Forelimb muscle (tissue), 1 donor: Measurements from ENCODE around the gene C2. TPM values are rescaled to one million over a fixed set of nuclear protein-coding genes. Genes with fewer than 3 reads are reported as not detected.
"Not testable (repeated sequence)": the region's sequence is repeated elsewhere in the genome, so short reads cannot be mapped to it uniquely, and the experiment has no call there.

ENCODE experiments used
- DNase-seq: peaks from one replicate; pipeline ENCODE4 v3.0.0-alpha.2; 2013; ENCODE audit warnings: low read depth
- polyA plus RNA-seq: library from polyadenylated mRNA; unstranded; fragments of 120-200 nt; gene quantifications from one replicate; pipeline ENCODE4 v1.2.1, GENCODE V29; 2013; ENCODE audit not compliant: insufficient read length

C2 gene
- polyA plus RNA-seq, 1 donor: 3.0 TPM

DNA sequence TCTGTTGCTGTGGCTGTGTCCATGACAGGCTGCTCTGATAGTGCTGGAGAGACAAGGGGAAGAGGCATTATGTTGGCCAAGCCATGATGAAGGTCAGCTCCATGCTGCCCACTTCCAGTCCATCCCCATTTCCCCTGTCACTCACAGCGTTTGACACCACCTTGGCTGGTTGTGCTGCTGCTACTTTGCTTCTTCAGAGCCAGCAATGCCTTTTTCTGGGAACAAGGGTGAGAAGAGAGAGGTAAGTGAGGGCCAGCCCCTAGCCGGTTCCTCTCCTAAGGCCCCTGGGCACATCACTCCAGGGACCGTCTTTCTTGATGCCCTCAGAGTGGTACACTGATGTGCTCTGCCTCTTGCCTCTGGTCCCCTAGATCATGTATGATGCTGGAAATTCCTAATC, 29.3 kb downstream of the C2 start:
- no peak for DNase-seq

DNA sequence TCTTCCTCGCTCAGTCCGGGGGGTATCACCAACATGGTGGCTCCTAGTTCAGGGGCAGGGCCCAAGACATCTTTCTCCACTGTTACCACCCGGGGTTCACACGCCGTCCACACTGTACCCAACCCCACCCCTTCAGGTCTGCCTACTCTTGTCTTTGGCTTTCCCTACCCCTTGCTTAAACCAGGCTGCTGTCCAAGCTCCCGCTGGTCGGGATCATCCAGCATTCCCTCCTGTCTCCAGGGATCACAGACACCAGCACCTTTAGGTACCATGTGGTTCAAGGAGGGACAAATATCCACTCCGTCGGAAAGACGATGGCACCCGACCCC, 30.9 kb downstream of the C2 start:
- no peak for DNase-seq

DNA sequence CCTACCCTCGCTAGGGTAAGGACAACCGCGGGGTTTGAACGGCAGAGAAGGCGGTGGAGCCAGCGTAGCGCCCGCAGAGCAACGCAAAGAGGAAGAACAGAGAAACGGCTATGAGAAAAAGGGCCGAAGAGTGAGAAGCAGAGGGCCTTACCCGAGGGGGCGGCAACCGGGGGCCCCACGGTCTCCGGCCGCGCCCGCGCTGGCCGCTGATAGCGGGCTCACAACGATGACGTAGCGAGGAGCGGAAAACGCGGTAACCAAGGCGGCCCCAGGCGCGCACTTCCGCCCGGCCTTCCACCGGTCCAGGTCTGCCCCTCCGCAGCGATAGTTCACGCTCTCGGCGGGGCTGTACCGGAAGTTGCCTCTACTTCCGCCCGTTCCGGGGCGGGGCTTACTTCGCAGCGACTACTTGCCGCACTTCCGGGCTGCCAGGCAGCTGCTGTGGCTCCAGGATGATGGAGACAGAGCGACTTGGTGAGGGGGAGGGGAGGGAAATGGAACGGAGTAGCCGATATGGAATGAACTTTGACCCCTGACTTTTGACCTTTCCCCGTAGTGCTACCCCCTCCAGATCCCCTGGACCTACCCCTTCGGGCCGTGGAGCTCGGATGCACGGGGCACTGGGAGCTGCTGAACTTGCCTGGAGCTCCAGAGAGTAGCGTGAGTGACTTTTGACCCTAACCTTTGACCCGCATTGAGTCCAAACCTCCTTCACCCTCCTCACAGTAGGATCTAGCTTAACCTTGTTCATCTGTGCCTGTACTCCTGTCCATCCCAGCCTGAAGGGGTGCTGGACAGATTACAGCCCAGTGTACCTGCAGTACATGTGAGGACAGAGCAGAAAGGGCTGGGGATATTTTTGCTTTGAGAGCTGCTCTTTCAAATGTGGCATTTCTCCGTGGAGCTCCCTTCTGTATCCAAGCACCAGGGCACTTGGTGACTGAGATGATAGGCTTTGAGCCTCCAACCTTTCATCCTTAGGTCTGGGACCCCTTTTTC, 31.5 kb downstream of the C2 start, which contains the start of the genes NELFE and SKIC2:
Gene NELFE (minus strand): TSS at position 231 of the 999 bp plus-strand sequence. CDS start 525 bp downstream, outside the sequence.
Gene SKIC2 (plus strand): TSS at position 435 of the 999 bp plus-strand sequence. CDS start 18 bp downstream, at position 453.
- peak; percentile 93 for DNase-seq

- DNase-seq: no peak
Measured at GRCh38 chr6:31961616-31962015, 34.1 kb downstream of the C2 start.

- no peak for DNase-seq
Measured at GRCh38 chr6:31963921-31964320, 36.4 kb downstream of the C2 start.

- no peak for DNase-seq
Measured at GRCh38 chr6:31965700-31966099, 38.2 kb downstream of the C2 start.

- DNase-seq: no peak
Measured at GRCh38 chr6:31966506-31966905, 39.0 kb downstream of the C2 start.

GRCh38 chr6:31966997-31967925, 39.7 kb downstream of the C2 start:
- DNase-seq: no peak

- DNase-seq: no peak
Measured at GRCh38 chr6:31967926-31968320, 40.4 kb downstream of the C2 start.

DNA sequence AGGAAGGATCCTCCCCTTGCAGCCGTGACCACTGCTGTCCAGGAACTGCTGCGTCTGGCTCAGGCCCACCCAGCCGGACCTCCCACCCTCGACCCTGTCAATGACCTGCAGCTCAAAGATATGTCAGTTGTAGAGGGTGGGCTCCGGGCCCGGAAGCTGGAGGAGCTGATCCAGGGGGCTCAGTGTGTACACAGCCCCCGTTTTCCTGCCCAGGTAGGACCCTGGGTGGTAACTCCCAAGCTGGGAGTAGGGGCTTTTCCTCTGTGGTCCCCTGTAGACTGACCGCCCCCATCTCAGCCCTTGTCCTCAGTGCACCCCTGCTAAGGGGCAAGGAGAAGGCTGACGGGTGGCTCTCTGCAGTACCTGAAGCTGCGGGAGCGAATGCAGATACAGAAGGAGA, 40.8 kb downstream of the C2 start:
- DNase-seq: no peak

DNA sequence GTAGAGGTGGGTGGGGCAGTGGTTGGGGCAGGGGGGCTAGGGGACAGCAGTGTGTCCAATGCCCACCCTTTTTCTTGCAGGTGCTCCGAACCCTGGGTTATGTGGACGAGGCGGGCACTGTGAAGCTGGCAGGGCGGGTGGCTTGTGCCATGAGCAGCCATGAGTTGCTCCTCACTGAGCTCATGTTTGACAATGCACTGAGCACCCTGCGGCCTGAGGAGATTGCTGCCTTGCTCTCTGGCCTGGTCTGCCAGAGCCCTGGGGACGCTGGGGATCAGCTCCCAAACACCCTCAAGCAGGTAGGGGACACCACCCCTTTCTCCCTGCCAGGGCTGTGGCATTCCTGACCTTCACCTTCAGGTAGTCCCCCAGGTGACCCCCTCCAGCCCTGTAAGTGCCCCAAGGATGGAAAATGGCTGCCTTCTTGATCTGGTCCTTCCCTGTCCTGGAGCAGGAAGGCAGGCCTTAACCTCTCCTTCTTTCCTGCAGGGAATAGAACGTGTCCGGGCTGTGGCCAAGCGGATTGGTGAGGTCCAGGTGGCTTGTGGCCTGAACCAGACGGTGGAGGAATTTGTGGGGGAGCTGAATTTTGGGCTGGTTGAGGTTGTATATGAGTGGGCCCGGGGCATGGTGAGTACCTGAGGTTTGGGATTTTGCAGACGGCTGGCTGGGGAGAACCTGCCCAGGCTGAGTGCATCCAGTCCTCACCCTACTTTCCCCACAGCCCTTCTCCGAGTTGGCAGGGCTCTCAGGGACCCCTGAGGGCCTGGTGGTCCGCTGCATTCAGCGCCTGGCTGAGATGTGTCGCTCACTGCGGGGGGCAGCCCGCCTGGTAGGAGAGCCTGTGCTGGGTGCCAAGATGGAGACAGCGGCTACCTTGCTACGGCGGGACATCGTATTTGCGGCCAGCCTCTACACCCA, 41.5 kb downstream of the C2 start:
- DNase-seq: no peak

GRCh38 chr6:31969712-31970603, 42.4 kb downstream of the C2 start:
- DNase-seq: no peak

DNA sequence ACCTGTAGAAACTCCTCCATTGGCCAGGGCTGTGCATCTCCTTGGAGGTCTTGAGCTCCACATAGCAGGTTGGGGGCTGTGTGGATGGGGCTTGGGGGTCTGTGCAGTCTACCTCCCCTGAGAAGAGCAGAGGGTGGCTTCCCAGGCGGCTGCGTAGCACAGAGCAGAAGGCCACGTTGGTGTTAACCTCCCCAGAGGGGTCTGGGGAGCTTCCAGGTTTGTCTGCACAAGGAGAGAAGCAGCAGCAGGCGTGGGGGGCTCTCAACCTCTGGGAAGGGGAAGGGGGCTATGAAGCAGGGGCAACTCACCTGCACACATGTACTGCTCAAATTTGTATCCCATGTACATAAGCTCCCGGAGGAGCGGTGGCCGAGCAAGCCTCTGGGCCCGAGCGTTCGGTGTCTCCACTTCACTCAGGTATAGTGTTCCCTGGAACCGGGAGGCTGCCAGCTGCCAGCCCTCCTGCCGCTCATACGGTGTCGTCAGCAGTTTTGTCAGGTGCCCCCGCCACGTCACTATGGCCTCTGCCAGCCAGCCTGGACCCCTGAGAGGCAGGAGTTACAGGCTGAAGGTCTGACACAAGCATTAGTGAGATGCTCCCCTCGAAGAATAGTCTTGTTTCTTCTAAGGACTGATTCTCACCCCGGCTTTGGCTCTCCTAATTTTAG, 43.2 kb downstream of the C2 start:
- DNase-seq: no peak

- DNase-seq: no peak
Measured at GRCh38 chr6:31971279-31971992, 43.9 kb downstream of the C2 start.

- DNase-seq: peak; percentile 88
Measured at GRCh38 chr6:31971993-31972708, 44.6 kb downstream of the C2 start, which contains the start of gene DXO. Gene DXO, minus strand, starts transcription at chr6:31972138. Its CDS starts 463 bp downstream, at chr6:31971675.

- no peak for DNase-seq
Measured at GRCh38 chr6:31972709-31973350, 45.3 kb downstream of the C2 start.

GRCh38 chr6:31976065-31976464, 48.5 kb downstream of the C2 start:
- not testable (repeated sequence) for DNase-seq
